Right lobe of liver (tissue), 4 donors: ENCODE measurements around the gene ENTHD1.

Experiments used
- CTCF ChIP-seq, 4 donors: fragments of 200-600 bp in 3 of 4; fragments of 450-650 bp in 1 of 4; IDR thresholded peaks; one replicate each; pipeline versions ENCODE4 v1.5.1 to v1.8.0; 2016 to 2022; ENCODE audit warnings: antibody characterized with exemption in 4 of 4, mild to moderate bottlenecking in 2 of 4
- POLR2A ChIP-seq: fragments of 450-650 bp; IDR thresholded peaks from one replicate; pipeline ENCODE4 v1.6.1; 2017; ENCODE audit warnings: antibody characterized with exemption, mild to moderate bottlenecking
- donor health status: DM: no; HTN: no; CAD: no.
- donor health status: DM: no; HTN: no; CAD: no.
- donor health status: DM: no; HTN: yes; CAD: no.

DNA sequence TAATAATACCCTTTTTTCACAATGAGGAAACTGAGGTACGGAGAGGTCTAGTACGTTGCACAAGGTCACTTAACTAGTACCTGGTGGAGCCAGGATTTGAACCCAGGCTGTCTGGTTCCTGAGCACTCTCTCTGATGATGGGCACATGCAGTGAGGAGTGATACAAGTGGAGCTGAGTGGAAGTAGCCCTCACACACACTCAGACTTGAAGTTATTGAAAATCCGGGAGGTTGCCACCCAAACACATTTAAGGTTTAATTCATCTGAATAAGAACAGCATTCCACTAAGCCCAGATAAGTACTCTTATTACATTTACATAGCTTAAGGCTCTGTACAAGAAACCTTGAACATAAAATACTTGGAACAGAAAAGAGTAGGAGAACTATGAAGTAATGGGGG, 12.1 kb upstream of the ENTHD1 start:
- TF ChIP-seq CTCF (IDR thresholded peaks at IDR 0.05) (no peak), POLR2A (no peak)
